ENCODE data around the gene SORCS2. TPM values are rescaled to one million over a fixed set of nuclear protein-coding genes. Genes with fewer than 3 reads are reported as not detected.
"Not testable (repeated sequence)": the region's sequence is repeated elsewhere in the genome, so short reads cannot be mapped to it uniquely, and the experiment has no call there.

Gene SORCS2
- total and polyA plus RNA-seq, 12 donors: 0.67 to 15.5 (median 1.3) TPM

DNA sequence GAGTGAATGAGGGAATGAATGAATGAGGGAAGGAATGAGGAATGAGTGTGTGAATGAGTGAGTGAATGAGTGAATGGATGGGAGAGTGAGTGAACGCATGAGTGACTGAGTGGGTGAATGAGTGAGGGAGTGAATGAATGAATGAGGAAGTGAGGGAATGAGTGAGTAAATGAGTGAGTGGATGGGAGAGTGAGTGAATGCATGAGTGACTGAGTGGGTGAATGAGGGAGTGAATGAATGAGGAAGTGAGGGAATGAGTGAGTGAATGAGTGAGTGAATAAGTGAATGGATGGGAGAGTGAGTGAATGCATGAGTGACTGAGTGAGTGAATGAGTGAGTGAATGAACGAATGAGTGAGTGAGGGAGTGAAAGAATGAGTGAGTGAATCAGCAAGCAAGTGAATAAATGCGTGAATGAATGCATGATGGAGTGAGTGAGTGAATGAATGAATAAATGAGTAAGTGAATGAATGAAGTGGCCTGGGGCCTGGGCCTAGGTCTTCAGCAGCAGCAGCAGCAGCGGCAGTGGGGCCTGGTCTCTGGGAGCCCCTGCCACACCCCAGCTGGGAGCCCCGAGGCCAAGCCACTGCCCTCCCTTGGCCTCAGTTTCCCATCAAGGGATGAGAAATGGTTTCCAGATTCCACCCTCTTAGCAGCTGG is 258.6 kb downstream of the SORCS2 start:
- DNase-seq: no peak
- H3K27me3 ChIP-seq: no peaks in the 10 kb centered on the region
- H3K27ac ChIP-seq: no peak overlapping the region
- TF ChIP-seq, protein P1, sequence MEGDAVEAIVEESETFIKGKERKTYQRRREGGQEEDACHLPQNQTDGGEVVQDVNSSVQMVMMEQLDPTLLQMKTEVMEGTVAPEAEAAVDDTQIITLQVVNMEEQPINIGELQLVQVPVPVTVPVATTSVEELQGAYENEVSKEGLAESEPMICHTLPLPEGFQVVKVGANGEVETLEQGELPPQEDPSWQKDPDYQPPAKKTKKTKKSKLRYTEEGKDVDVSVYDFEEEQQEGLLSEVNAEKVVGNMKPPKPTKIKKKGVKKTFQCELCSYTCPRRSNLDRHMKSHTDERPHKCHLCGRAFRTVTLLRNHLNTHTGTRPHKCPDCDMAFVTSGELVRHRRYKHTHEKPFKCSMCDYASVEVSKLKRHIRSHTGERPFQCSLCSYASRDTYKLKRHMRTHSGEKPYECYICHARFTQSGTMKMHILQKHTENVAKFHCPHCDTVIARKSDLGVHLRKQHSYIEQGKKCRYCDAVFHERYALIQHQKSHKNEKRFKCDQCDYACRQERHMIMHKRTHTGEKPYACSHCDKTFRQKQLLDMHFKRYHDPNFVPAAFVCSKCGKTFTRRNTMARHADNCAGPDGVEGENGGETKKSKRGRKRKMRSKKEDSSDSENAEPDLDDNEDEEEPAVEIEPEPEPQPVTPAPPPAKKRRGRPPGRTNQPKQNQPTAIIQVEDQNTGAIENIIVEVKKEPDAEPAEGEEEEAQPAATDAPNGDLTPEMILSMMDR (IDR thresholded peaks at IDR 0.05): no peak
- TF ChIP-seq POLR2A (IDR thresholded peaks at IDR 0.05): no peak
- H3K4me1 ChIP-seq (replicated peaks in 1 of 2): no peaks in the 10 kb centered on the region
- 64 to 79% (median 73%) methylated on average over 5 of the region's 5 CpGs for WGBS, 4 donors
- no peak overlapping the region for H3K4me3 ChIP-seq
- H3K9me3 ChIP-seq (replicated peaks in 1 of 3): no peaks in the 10 kb centered on the region
- H3K36me3 ChIP-seq (replicated peaks in 1 of 2): no peaks in the 10 kb centered on the region
- intact Hi-C loops (cut with DNase I): no loop called here

DNA sequence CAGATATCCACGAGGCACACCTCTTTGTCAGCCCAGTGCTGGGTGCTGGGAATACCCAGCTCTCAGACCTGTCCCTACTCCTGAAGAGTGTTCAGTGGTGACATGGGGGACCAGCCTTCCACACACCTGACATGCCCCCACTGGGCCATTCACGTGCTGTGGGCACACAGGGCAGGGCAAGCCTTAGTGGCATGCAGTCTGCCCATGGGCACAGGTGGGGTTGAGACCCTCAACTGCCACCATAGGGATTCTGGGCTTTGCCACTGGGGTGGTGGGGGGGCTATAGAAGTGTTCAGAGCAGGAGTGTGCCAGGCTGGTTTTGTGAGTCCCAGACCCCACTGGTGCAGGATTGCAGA is 259.1 kb downstream of the SORCS2 start:
- Histone ChIP-seq H3K27ac (no peak overlapping the region), H3K4me3 (no peak overlapping the region), H3K27me3 (no peaks in the 10 kb centered on the region), H3K36me3 (replicated peaks in 1 of 2) (no peaks in the 10 kb centered on the region), H3K4me1 (replicated peaks in 1 of 2) (no peaks in the 10 kb centered on the region), H3K9me3 (replicated peaks in 1 of 3) (no peaks in the 10 kb centered on the region)
- DNase-seq: no peak
- no peak for TF ChIP-seq POLR2A (IDR thresholded peaks at IDR 0.05)
- TF ChIP-seq, protein P1 (IDR thresholded peaks at IDR 0.05): no peak
- WGBS, 4 donors: 63 to 79% (median 64%) methylated on average over 2 of the region's 2 CpGs; no CpG with 5 or more reads in 1 of the 4 donors
- intact Hi-C loops (cut with DNase I): no loop called here

DNA sequence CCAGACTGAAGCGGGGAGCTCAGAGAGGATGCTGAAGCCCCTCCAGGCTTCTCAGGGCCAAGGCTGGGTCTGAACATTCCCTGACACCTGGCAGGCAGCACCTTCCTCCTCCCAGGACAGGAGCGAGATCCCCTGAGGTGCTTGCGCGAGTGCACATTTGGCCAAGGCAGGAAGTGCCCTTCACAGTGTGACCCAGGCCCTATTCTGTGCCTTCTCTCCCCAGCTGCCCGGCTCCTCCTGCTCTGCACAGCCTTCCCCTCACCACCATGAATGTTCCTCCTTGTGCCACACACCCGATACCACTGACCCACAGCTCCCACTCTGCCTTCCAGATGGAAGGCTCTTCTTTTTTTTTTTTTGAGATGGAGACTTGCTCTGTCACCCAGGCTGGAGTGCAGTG is 259.5 kb downstream of the SORCS2 start:
- 79 to 90% (median 83%) methylated on average over 5 to 6 of the region's 6 CpGs for WGBS, 4 donors
- H3K27ac ChIP-seq: no peak overlapping the region
- intact Hi-C loops (cut with DNase I): no loop called here

DNA sequence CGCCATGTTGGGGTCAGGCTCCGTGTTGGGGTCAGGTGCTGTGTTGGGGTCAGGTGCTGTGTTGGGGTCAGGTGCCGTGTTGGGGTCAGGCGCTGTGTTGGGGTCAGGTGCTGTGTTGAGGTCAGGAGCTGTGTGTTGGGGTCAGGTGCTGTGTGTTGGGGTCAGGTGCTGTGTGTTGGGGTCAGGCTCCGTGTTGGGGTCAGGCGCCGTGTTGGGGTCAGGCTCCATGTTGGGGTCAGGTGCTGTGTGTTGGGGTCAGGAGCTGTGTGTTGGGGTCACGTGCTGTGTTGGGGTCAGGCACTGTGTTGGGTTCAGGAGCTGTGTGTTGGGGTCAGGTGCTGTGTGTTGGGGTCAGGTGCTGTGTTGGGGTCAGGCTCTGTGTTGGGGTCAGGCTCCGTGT is 260.5 kb downstream of the SORCS2 start:
- intact Hi-C loops (cut with DNase I); H3K4me1 ChIP-seq (replicated peaks in 1 of 2); DNase-seq; H3K27me3 ChIP-seq; H3K9me3 ChIP-seq (replicated peaks in 1 of 3); H3K27ac ChIP-seq; H3K36me3 ChIP-seq (replicated peaks in 1 of 2); H3K4me3 ChIP-seq: not testable (repeated sequence)
- WGBS, 4 donors: 77 to 97% (median 89%) methylated on average over 8 to 9 of the region's 9 CpGs

More for the DNA sequence above, 259.5 kb downstream of the SORCS2 start:
- DNase-seq: no peak
- Histone ChIP-seq H3K36me3 (replicated peaks in 1 of 2) (no peaks in the 10 kb centered on the region), H3K4me3 (no peak overlapping the region), H3K27me3 (no peaks in the 10 kb centered on the region), H3K4me1 (replicated peaks in 1 of 2) (no peaks in the 10 kb centered on the region), H3K9me3 (replicated peaks in 1 of 3) (no peaks in the 10 kb centered on the region)
- TF ChIP-seq, protein P1 (IDR thresholded peaks at IDR 0.05): no peak
- no peak for TF ChIP-seq POLR2A (IDR thresholded peaks at IDR 0.05)
